HG02981 (cell line): ENCODE measurements around the gene ATOSB.

Experiments used
- ATAC-seq: cut with Tn5 transposase; IDR thresholded peaks from one replicate; pipeline ENCODE4 v1.9.1; 2021; ENCODE audit warnings: mild to moderate bottlenecking, moderate library complexity; ENCODE audit not compliant: unreplicated experiment

The ATOSB gene

DNA sequence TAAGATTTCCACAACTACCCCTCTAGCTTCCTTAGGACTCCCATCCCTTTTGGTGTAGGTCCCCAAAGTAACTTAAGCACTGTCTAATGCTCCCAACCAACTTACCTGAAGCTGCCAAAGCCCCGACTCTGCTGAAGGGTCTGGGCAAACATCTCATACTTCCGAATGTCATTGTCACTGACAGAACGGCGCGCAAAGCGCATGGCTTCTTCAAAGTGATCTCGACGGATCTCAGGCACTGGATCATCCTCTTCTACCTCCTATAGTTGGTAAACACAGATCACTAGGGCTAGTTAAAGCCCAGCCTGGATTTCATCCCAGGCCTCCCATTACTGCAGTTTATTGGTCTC is 58.4 kb downstream of the ATOSB start:
- no peak for ATAC-seq

DNA sequence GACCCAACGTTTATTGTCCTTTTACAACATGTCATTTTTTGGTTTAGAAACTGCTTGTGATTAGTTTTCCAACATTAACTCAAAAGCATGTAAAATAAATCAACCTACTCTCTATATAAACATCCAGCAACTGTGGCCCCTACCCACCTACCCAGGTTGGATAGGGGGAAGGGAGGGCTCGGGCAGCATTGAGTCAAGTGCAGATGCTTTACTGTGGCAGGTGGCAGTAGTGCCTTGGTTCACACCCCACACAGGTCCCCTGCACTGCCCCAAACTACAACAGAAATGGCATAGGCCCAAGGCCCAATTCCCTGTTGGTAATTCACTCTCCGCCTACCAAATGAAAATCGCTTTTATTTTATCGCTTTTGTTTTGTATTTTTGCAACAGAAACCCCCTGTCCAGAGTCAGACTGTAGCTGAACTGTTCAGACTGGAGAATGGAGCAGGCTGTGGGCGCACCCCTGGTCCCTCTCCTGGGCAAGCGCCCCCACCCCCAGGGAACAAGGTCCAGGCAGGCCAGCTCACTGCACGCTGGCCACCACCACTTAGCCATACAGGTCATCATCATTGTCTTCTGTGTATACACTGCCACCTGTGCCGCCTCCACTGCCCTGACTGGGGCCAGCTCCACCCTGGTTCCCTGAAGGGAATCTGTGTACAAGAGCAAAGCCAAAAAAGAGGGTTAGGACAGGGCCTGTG is 58.9 kb downstream of the ATOSB start:
- ATAC-seq, result no peak

DNA sequence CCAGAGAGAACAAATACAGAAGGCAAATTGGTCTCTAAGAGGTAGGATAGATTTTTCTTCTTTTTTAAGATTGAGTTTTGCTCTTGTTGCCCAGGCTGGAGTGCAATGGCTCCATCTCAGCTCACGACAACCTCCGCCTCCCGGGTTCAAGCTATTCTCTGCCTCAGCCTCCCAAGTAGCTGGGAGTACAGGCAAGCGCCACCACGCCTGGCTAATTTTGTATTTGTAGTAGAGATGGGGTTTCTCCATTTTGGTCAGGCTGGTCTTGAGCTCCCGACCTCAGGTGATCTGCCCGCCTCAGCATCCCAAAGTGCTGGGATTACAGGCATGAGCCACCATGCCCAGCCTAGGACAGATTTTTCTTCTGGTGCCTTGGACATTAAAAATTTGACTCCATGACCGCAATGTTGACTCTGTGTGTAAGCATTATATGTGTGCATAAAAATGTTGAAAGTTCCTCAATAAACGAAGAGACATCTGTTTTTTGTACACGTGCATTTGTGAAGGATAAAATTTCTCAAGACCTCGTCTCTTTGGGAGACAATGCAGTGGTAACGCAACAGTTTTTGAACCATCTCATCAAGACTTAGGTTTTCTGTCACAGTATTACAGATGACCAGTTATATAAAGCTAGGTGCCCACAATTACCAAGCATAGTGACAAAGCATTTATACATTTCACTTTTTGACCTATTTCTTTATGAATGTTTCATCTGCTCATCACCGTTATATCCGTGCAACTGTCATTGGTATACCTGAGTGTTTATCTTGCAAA is 60.6 kb downstream of the ATOSB start:
- ATAC-seq, result no peak

DNA sequence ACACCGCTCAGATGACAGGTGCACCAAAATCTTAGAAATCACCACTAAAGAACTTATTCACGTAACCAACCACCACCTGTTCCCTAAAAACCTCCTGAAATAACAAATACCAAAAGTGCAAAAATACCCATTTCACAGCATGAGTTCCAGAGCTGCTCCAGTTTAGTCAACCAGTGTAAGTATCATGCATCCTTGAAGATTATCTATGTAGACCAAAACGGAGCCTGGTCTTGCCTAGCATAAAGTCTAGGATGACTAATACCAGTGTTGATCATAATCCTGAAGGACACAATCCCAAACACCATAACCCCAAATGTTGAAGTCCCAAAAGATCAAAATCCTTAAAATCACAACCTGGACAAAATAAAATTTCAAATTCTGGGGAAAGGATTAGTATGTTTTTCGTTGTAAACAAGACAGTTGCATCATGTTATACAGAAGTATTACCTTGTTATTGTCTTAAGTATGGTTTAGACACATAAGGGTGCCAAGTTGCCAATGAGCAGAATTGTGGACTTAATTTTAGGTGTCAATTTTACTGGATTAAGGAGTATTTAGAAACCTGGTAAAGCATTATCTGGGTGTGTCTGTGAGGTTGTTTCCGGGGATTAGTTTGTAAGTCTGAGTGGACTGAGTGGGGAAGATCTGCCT is 61.4 kb downstream of the ATOSB start:
- no peak for ATAC-seq
